GM12874 (cell line): ENCODE data around the gene KRT75.

ENCODE experiments used
- TF ChIP-seq, protein P1 (sequence below): IDR thresholded peaks from 2 replicates; pipeline ENCODE4 v1.5.1; 2011; ENCODE audit warnings: low read depth, mild to moderate bottlenecking, control low read depth, low read length, moderate library complexity; ENCODE audit not compliant: insufficient read depth

KRT75 gene

DNA sequence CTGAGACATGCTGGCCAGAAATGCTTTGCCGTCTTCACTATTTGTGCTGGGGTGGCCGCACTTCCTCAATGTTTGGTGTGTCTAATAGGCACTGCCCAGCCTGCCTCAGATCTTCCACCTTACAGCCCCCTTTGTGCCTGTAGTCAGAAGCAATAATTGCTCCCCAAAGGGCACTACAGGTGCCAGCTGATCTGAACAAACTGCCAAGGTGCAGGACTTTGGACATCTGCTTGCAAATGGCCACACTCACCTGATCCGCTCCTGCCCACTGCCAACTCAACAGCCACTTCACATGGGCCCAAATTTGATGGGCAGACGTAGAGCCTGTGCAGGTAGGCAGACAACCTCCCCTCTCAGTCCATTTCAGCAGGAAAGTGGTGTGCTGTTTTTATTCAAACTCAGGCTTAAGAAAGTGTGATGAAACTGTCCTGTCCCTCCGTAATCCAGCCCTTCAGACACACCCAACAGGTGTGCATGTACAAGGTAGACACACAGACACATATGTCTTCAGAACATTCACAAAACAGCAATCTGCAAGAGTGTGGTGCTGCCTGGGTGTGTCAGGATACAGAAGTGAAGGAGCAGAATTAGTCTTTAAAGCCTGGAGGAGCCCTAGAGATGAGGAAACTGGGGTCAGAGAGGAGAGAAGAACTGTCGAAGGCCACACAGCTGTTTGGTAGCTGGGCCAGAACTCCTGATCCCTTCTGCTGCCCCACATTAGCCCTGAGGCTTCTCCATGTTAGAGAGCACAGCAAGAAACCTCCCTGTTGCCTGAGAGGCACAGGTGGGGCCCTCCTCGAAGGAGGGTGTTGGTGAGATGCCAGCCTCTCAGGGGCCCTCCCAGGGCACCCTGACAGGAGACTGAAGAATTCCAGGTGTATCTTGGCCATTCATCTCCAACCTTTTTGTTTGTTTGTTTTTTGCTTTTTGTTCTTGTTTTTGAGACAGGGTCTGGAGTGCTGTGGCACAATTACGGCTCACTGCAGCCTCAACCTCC lies 4.4 kb upstream of the KRT75 start:
- TF ChIP-seq, protein P1, sequence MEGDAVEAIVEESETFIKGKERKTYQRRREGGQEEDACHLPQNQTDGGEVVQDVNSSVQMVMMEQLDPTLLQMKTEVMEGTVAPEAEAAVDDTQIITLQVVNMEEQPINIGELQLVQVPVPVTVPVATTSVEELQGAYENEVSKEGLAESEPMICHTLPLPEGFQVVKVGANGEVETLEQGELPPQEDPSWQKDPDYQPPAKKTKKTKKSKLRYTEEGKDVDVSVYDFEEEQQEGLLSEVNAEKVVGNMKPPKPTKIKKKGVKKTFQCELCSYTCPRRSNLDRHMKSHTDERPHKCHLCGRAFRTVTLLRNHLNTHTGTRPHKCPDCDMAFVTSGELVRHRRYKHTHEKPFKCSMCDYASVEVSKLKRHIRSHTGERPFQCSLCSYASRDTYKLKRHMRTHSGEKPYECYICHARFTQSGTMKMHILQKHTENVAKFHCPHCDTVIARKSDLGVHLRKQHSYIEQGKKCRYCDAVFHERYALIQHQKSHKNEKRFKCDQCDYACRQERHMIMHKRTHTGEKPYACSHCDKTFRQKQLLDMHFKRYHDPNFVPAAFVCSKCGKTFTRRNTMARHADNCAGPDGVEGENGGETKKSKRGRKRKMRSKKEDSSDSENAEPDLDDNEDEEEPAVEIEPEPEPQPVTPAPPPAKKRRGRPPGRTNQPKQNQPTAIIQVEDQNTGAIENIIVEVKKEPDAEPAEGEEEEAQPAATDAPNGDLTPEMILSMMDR = no peak

DNA sequence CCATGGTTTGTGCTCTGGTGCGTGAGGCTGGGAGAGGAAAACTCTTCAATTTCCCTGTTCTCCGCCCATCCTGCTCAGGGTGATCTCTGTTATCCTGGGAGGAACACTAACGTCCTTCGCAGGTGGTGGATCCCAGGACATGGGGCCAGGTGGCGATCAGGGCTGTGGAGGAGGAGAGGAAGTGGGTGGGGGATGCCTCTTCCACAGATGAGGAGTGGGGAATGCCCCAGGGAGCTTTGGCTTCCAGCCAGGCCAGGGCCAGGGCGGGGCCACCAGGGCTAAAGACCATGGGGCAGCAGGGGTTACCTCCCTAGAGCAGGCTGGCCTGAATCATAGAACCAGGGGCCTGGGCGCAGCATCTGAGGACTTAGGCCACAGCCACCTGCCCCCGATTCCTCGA lies 3.3 kb upstream of the KRT75 start:
- TF ChIP-seq, protein P1 = no peak

DNA sequence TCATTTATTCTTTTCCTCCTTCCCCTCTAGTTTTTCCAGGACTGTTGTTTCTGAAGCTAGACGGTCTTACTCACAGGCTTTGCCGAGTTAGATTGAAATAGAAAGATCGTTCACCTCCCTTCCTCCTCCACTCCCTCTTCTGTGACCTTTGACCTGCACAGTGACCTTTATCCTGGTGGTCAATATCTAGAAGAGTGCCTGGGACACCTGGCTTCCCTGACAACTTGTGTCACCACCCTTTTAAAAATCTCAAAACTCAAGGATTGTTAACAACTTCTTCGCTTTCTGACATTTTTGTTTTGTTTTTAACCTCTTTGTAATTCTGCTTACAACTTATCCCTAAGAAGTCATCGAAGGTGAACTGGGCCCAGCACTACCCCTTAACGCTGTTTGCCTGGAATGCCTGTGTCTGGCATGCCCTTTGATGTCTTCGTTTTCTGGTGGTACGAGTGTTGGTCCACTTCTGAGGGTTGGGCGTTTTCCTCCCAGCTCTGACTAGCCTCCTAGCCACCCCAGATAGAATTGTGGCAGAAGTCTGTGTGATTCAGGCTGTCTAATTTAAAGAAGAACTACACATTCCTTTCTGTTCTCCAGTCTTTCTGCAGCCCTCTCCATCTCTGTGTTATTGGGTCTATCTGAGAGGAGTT lies 2.8 kb upstream of the KRT75 start:
- TF ChIP-seq, protein P1 = no peak

DNA sequence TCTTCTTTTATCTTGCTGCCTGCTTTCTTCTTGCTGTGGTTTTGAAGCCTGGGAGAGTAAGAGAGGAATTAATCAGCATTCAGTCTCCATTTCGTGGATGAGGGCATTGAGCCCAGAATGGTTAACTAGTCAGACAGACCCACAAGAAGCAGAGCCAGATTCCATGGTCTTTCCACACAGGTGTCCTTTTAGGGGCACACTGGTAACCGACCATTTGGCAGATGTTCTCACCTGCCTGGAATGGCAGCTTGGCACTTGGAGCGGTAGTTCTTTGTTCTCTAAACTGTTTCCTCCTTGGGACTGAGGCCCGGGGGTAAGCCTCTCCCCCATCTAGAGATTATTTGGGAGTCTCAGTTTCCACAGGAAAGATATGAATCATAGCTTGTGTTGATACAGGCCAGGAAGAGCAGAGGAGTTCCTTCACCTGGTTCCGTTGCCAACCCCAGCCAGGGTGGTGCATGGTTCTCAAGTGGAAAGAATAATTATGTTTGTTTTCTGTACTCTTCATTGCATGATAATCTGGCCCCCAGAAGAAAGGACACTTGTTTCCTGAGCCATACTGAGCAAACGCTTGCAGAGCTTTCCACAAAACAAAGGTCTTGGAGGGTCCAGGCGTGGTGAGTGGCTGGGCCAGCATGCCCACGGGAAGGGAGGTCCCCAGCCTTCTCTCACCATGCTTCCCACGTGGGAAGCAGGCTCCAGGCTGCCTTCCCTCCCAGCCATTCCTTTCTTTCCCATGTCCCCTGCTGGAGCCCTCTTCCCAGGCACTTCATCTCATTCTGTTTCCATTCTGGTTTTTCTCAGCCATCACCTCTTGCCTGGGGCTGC lies 2.0 kb upstream of the KRT75 start:
- TF ChIP-seq, protein P1 = no peak

DNA sequence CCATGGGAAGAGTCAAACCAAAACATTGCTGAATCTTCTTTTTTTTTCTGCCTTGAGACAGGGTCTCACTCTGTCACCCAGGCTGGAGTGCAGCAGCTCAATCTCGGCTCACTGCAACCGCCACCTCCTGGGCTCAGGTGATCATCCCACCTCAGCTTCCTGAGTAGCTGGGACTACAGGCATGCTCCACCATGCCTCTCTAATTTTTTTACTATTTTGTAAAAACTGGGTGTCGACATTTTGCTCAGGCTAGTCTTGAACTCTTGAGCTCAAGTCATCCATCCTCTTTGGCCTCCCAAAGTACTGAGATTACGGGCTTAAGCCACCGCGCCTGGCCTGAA lies 1.5 kb upstream of the KRT75 start:
- TF ChIP-seq, protein P1 = no peak

DNA sequence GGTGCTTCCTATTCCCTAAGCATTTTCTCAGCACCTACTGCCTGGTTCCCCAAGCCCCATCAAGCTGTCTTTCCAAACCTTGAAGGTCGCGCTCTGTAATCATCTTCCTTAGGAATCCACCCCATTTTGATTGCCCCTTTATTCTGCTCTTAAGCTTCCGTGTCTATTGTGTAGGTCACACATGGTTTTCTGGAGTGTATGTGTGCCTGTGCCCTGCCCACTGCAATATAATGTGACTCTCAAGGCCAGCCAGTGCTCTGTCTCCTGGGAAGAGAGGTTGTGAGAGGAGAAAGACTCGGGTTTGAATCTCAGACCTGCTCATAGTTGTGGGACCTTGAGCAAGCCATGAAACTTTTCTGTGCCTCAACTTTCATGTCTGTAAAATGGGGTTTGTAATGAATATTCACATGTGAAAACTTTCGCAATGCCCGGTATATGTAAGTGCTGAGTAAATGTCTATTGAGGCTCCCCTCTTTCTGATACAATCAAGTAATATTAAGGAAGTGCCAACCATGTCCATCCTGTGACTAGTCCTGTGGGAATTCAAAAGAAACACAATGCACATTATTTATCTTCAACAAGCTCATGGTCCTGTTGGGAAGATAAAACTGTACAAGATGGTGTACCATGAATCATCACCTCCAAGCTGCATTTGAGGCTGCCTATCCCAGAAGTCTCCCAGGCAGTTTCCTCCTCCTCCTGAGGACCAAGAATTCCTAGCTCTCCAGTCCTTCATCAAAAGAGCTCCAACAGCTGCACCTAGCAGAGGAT lies 774 bp upstream of the KRT75 start:
- TF ChIP-seq, protein P1 = no peak
